T-helper 1 cell treated with Interleukin-12 subunit alpha and Interleukin-12 subunit beta and Interleukin-4 antibody, amounts not matched to agents 30 μg/mL and 1 μg/mL, for 36 hours (primary cell): ENCODE measurements around the gene INPP5B.
A peak's percentile ranks its signal among the peaks of the same experiment; 100 is the strongest.
"Not testable (repeated sequence)": the region's sequence is repeated elsewhere in the genome, so short reads cannot be mapped to it uniquely, and the experiment has no call there.

Source experiments
- H3K27ac Mint-ChIP-seq: one replicate; pipeline ENCODE4 v1.8.0; 2021; ENCODE audit warnings: mild to moderate bottlenecking, mixed read lengths
- H3K27me3 Mint-ChIP-seq: one replicate; pipeline ENCODE4 v1.8.0; 2021; ENCODE audit warnings: low read depth, mixed read lengths
- H3K36me3 Mint-ChIP-seq: one replicate; pipeline ENCODE4 v1.8.0; 2021; ENCODE audit warnings: low read depth, mixed read lengths
- H3K4me1 Mint-ChIP-seq: one replicate; pipeline ENCODE4 v1.8.0; 2021; ENCODE audit warnings: low read depth, mixed read lengths
- H3K4me3 Mint-ChIP-seq: one replicate; pipeline ENCODE4 v1.8.0; 2021; ENCODE audit warnings: mild to moderate bottlenecking, moderate library complexity, mixed read lengths
- H3K9me3 Mint-ChIP-seq: one replicate; pipeline ENCODE4 v1.8.0; 2021; ENCODE audit warnings: mixed read lengths

The INPP5B gene

GRCh38 chr1:37936760-37937159 lies 10.1 kb downstream of the INPP5B start:
- H3K27ac Mint-ChIP-seq, H3K27me3 Mint-ChIP-seq, H3K4me3 Mint-ChIP-seq, H3K4me1 Mint-ChIP-seq, H3K9me3 Mint-ChIP-seq: not testable (repeated sequence)
- peaks cover 12% of the 10 kb centered on the region for H3K36me3 Mint-ChIP-seq

DNA sequence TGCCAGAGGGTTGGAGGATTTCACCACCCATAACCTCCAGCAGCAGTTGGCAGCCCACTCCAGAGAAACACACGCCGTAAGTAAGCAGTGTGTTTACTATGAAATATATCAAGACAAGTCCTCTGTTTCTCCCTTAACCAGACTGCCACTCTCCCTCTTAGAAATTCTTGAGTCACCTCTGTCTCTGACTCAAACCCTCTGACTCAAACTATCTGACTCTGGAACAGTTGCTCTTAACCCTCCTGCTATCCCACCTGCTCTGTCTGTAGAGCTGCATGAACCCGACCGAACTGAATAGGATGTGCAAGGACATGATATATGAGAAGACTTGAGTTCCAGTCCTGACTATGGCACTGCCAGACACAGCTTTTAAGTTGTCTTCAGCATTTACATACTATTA lies 14.1 kb downstream of the INPP5B start:
- Mint-ChIP-seq H3K4me1 (peaks cover 22% of the 10 kb centered on the region), H3K9me3 (no peaks in the 10 kb centered on the region), H3K27me3 (no peaks in the 10 kb centered on the region), H3K4me3 (peak overlapping the region; percentile 31), H3K36me3 (peaks cover 15% of the 10 kb centered on the region), H3K27ac (no peak overlapping the region)

- H3K27me3 Mint-ChIP-seq: no peaks in the 10 kb centered on the region
- H3K36me3 Mint-ChIP-seq: peaks cover 15% of the 10 kb centered on the region
- H3K4me1 Mint-ChIP-seq: peaks cover 26% of the 10 kb centered on the region
These were observed 15.3 kb downstream of the INPP5B start for GRCh38 chr1:37931361-37932158.

GRCh38 chr1:37931102-37931360 lies 15.8 kb downstream of the INPP5B start:
- Mint-ChIP-seq H3K36me3 (peaks cover 11% of the 10 kb centered on the region), H3K4me1 (peaks cover 28% of the 10 kb centered on the region)

More at GRCh38 chr1:37931361-37932158, 15.3 kb downstream of the INPP5B start:
- Mint-ChIP-seq H3K9me3 (no peaks in the 10 kb centered on the region), H3K27ac (peak overlapping the region; percentile 76), H3K4me3 (peak overlapping the region; percentile 97)

DNA sequence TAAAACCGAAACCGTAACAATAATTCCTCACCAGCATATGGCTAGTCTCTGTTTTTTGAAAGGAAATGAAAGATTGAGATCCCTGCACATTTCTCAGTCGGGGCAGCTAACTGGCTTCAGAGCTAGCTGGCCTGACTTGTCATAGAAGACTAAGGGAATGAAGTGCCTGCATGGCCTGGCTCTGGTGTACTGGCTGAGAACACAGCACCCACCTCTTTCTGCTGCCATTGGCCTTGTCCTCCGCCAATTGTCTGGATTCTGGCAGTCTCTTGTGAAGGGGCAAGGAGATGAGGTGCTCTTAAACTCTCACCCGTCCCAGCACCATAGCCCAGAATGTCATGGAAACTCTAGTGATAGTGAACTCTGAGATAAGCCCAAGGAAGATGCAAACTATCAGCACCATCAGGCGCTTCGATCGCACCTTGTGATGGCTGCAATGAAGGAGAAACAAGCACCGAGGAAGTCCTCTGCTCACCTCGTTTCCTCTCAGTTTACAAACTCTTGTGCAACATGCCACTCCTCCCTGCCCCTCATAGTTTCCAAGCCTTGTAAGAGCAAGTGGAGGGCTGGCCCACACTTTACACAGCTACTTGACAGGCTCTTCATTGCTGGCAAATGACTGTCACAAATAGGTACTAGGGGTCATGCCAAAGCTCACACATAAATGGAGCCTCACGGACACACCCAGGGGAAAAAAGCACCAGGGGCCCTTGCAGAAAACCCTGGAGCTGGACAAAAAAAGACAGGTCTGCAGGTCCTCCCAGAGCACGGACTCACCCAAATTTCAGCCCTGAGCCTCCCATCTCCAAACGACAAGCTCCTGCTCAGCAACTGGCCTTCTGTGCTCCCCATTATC lies 16.4 kb downstream of the INPP5B start:
- no peaks in the 10 kb centered on the region for H3K27me3 Mint-ChIP-seq
- no peaks in the 10 kb centered on the region for H3K9me3 Mint-ChIP-seq
- peaks cover 33% of the 10 kb centered on the region for H3K4me1 Mint-ChIP-seq
- peak overlapping the region; percentile 97 for H3K4me3 Mint-ChIP-seq
- peaks cover 10% of the 10 kb centered on the region for H3K36me3 Mint-ChIP-seq
- peak overlapping the region; percentile 76 for H3K27ac Mint-ChIP-seq

More at GRCh38 chr1:37931102-37931360, 15.8 kb downstream of the INPP5B start:
- peak overlapping the region; percentile 76 for H3K27ac Mint-ChIP-seq
- no peaks in the 10 kb centered on the region for H3K27me3 Mint-ChIP-seq
- H3K4me3 Mint-ChIP-seq: peak overlapping the region; percentile 97
- no peaks in the 10 kb centered on the region for H3K9me3 Mint-ChIP-seq

GRCh38 chr1:37926038-37926924 lies 20.6 kb downstream of the INPP5B start:
- no peaks in the 10 kb centered on the region for H3K27me3 Mint-ChIP-seq
- no peaks in the 10 kb centered on the region for H3K9me3 Mint-ChIP-seq
- peaks cover 6% of the 10 kb centered on the region for H3K36me3 Mint-ChIP-seq
- H3K27ac Mint-ChIP-seq: peak overlapping the region; percentile 39
- peaks cover 34% of the 10 kb centered on the region for H3K4me1 Mint-ChIP-seq
- H3K4me3 Mint-ChIP-seq: no peak overlapping the region

DNA sequence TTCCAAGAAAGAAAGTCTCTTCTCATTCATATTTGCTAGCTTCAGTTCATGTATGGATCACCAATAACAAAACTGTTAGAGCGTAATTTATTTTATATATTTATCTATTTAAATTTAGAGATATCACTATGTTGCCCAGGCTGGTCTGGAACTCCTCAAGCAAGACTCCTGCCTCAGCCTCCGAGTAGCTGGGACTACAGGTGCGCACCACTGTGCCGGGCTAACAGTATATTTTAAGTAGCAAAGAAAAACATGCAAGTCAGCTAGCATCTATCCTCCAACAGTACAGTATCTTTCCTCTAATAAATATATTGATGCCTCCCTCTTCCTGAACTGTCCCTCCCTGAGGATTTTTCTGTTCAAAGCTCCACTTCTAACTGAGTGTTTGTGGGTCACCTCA lies 21.5 kb downstream of the INPP5B start:
- no peaks in the 10 kb centered on the region for H3K27me3 Mint-ChIP-seq
- no peaks in the 10 kb centered on the region for H3K9me3 Mint-ChIP-seq
- H3K4me1 Mint-ChIP-seq: peaks cover 26% of the 10 kb centered on the region
- H3K36me3 Mint-ChIP-seq: peaks cover 4% of the 10 kb centered on the region
- no peak overlapping the region for H3K4me3 Mint-ChIP-seq
- H3K27ac Mint-ChIP-seq: peak overlapping the region; percentile 39

- Mint-ChIP-seq H3K4me3 (no peak overlapping the region), H3K4me1 (peaks cover 21% of the 10 kb centered on the region), H3K27ac (peak overlapping the region; percentile 11), H3K36me3 (peaks cover 3% of the 10 kb centered on the region), H3K9me3 (no peaks in the 10 kb centered on the region), H3K27me3 (no peaks in the 10 kb centered on the region)
These were observed 23.3 kb downstream of the INPP5B start for GRCh38 chr1:37923551-37923889.

GRCh38 chr1:37922767-37923550 lies 23.9 kb downstream of the INPP5B start:
- H3K9me3 Mint-ChIP-seq: no peaks in the 10 kb centered on the region
- H3K36me3 Mint-ChIP-seq: peaks cover 3% of the 10 kb centered on the region
- no peaks in the 10 kb centered on the region for H3K27me3 Mint-ChIP-seq
- H3K27ac Mint-ChIP-seq: peak overlapping the region; percentile 34
- no peak overlapping the region for H3K4me3 Mint-ChIP-seq
- H3K4me1 Mint-ChIP-seq: peaks cover 21% of the 10 kb centered on the region

DNA sequence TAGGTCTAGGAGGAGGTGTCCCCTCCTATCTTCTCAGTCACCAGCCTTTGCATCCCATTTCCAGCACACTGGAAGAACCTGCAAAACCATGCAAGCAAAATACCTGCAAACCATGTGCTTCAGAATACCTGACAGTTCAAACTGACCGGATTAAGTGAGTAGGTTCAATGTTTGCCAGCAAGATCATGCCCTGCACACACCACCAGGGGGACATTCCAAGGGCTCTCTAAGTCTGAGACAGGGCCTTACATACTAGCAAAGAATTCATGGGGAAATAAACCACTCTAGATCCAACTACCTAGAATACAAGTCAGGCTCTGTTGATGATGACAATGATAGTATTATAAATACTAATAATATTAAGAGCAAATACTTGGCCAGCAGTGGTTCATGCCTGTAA lies 27.6 kb downstream of the INPP5B start:
- H3K27ac Mint-ChIP-seq: no peak overlapping the region
- no peaks in the 10 kb centered on the region for H3K27me3 Mint-ChIP-seq
- H3K36me3 Mint-ChIP-seq: peaks cover 3% of the 10 kb centered on the region
- H3K9me3 Mint-ChIP-seq: no peaks in the 10 kb centered on the region
- peaks cover 9% of the 10 kb centered on the region for H3K4me1 Mint-ChIP-seq
- H3K4me3 Mint-ChIP-seq: no peak overlapping the region

DNA sequence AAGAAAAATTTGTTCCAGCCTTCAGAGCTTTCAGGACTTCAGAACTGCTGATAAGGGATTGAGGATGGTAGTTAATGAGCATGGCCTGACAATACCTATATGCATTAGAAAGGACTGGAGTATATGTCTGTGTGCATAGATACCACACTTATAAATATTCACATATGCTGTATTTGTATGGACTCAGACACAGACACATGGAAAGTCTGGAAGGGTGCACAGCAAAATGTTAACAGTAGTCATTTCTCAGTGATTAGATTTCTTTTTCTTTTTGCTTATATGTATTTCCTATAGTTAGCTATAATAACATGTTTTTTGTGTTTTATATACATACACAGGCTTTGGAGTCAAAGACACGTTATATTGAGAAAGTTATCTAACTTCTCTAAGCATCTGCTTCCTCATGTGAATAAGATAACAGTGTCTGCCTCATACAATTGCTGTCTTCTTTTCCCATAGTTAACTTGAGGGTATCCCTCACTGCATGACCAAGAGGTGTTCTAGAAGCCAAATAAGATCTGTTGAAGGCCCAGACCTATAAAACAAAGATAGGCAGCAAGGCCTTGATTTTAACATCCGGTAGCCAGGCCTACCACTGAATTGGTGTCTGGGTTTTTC lies 31.3 kb downstream of the INPP5B start:
- Mint-ChIP-seq H3K27me3 (no peaks in the 10 kb centered on the region), H3K9me3 (no peaks in the 10 kb centered on the region), H3K27ac (no peak overlapping the region), H3K36me3 (no peaks in the 10 kb centered on the region), H3K4me3 (no peak overlapping the region), H3K4me1 (no peaks in the 10 kb centered on the region)

DNA sequence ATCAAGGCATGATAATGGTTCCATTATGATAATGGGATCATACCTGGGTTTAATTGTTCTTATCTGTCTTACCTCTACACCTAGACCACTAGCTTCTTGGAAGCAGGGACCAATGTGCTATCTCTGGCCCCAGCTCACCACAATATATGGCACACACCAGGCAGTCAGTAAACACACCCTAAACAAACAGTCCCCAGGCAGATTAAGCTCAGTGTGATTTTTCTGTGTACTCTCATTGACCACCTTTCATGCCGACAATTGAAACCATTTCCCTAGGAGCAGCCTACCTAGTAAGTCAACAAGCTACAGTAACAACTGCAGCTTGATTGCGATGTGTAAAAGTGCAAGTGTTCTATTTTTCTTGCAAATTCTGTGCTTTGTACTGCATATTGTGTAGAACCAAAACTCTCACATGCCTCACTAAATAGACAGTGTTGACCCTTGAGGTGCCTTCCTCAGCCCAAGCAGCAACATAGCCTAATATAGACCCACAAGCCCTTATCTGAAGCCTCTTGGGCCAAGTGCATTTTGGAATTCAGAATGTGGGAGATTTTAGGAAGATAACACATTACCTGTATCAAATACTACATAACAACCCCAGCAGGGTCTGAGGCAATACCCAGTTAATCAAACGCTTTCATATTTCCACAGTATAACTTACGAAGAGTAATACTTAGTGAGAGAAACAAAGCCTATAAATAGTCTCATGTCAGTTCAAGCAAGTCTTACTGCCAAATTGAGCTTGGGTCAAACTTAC lies 32.0 kb downstream of the INPP5B start:
- Mint-ChIP-seq H3K4me1 (no peaks in the 10 kb centered on the region), H3K27ac (no peak overlapping the region), H3K4me3 (no peak overlapping the region), H3K27me3 (no peaks in the 10 kb centered on the region), H3K36me3 (no peaks in the 10 kb centered on the region), H3K9me3 (no peaks in the 10 kb centered on the region)

DNA sequence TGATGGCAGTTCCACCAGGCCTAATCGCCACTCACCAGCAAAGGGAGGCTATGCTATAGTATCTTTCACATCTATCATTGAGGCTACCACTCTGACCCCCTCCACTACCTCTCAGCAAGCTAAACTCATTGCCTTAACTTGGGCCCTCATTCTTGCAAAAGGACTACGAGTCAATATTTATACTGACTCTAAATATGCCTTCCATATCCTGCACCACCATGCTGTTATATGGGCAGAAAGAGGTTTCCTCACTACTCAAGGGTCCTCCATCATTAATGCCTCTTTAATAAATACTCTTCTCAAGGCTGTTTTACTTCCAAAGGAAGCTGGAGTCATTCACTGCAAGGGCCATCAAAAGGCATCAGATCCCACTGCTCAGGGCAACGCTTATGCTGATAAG lies 35.4 kb downstream of the INPP5B start:
- H3K4me3 Mint-ChIP-seq: not testable (repeated sequence)

More for the DNA sequence above, 35.4 kb downstream of the INPP5B start:
- H3K27ac Mint-ChIP-seq, H3K4me1 Mint-ChIP-seq, H3K27me3 Mint-ChIP-seq: not testable (repeated sequence)
- Mint-ChIP-seq H3K9me3 (peaks cover 25% of the 10 kb centered on the region), H3K36me3 (peaks cover 21% of the 10 kb centered on the region)
